GM12878 (cell line): ENCODE measurements around the gene SPINK8.

ENCODE experiments used
- BRCA1 ChIP-seq: IDR thresholded peaks from 2 replicates; pipeline ENCODE4 v1.6.1; 2011; ENCODE audit warnings: low read depth, low read length, improper control_type of control experiment
- CREB1 ChIP-seq: IDR thresholded peaks from 2 replicates; pipeline ENCODE4 v1.6.1; 2012; ENCODE audit warnings: low read depth, mild to moderate bottlenecking, inconsistent platforms
- CTCF ChIP-seq, 3 experiments: IDR thresholded peaks in 2 of 3; conservative IDR thresholded peaks in 1 of 3; 2 replicates each; pipeline ENCODE4 v1.5.1; 2011; ENCODE audit warnings: low read depth in 3 of 3, low read length in 3 of 3, mild to moderate bottlenecking in 3 of 3, control low read depth in 2 of 3, moderate library complexity in 2 of 3, inconsistent platforms in 1 of 3, mixed read lengths in 1 of 3; ENCODE audit not compliant: control insufficient read depth in 2 of 3, insufficient read depth in 1 of 3; ENCODE audit errors: extremely low read depth in 1 of 3
- E2F4 ChIP-seq: IDR thresholded peaks from 2 replicates; pipeline ENCODE4 v1.6.1; 2012; ENCODE audit warnings: low read depth, low read length, improper control_type of control experiment
- EP300 ChIP-seq, 2 experiments: fragments of 150-350 bp in 1 of 2; IDR thresholded peaks; 2 replicates each; pipeline ENCODE4 v1.6.1; 2011 to 2012; ENCODE audit warnings: low read depth in 2 of 2, low read length in 2 of 2, borderline replicate concordance in 1 of 2, improper control_type of control experiment in 1 of 2, inconsistent platforms in 1 of 2; ENCODE audit not compliant: control insufficient read depth in 1 of 2
- FOXK2 ChIP-seq: fragments of 450-650 bp; IDR thresholded peaks from 2 replicates; pipeline ENCODE4 v1.6.1; 2017; ENCODE audit warnings: mild to moderate bottlenecking, moderate library complexity
- JUND ChIP-seq: IDR thresholded peaks from 2 replicates; pipeline ENCODE4 v1.6.1; 2012; ENCODE audit warnings: low read depth, mild to moderate bottlenecking, low read length, improper control_type of control experiment, moderate library complexity
- NR2C1 ChIP-seq: fragments of 450-650 bp; IDR thresholded peaks from 2 replicates; pipeline ENCODE4 v1.6.1; 2017; ENCODE audit warnings: antibody characterized with exemption, mild to moderate bottlenecking, moderate library complexity
- POLR2AphosphoS5 ChIP-seq: IDR thresholded peaks from 2 replicates; pipeline ENCODE4 v1.6.1; 2011; ENCODE audit warnings: mild to moderate bottlenecking, low read length, inconsistent platforms
- SUPT20H ChIP-seq: IDR thresholded peaks from 2 replicates; pipeline ENCODE4 v1.6.1; 2011; ENCODE audit warnings: low read depth, mild to moderate bottlenecking, low read length, moderate library complexity, borderline replicate concordance; ENCODE audit not compliant: control insufficient read depth
- TCF12 ChIP-seq: IDR thresholded peaks from 2 replicates; pipeline ENCODE4 v1.6.1; 2011; ENCODE audit warnings: low read depth, mild to moderate bottlenecking, low read length
- USF1 ChIP-seq: IDR thresholded peaks from 2 replicates; pipeline ENCODE4 v1.6.1; 2011; ENCODE audit warnings: borderline replicate concordance, low read depth, mild to moderate bottlenecking, moderate library complexity, mixed read lengths, low read length; ENCODE audit not compliant: insufficient read depth; ENCODE audit errors: extremely low read length
- USF2 ChIP-seq: IDR thresholded peaks from 2 replicates; pipeline ENCODE4 v1.6.1; 2011; ENCODE audit warnings: low read depth, low read length, improper control_type of control experiment, borderline replicate concordance
- ZBTB11 ChIP-seq: fragments of 450-650 bp; formaldehyde crosslinking; IDR thresholded peaks from 2 replicates; pipeline ENCODE4 v1.5.0; 2022; ENCODE audit warnings: mild to moderate bottlenecking, missing genetic modification characterization

GRCh38 chr3:48320996-48321395 lies 12.5 kb downstream of the SPINK8 start:
- TF ChIP-seq CTCF (IDR thresholded peaks at IDR 0.05 in 2 of 3, conservative IDR thresholded peaks at IDR 0.05 in 1 of 3; ENCODE audit: control insufficient read depth in 2 of 3, extremely low read depth in 1 of 3, insufficient read depth in 1 of 3, low read depth in 3 of 3, low read length in 3 of 3) (no peak), POLR2AphosphoS5 (no peak), USF1 (no peak), SUPT20H (no peak), JUND (no peak), E2F4 (no peak), NR2C1 (no peak), USF2 (no peak), FOXK2 (no peak), TCF12 (no peak), ZBTB11 (CRISPR knock-in tag) (no peak), BRCA1 (no peak), EP300 (IDR thresholded peaks at IDR 0.05; ENCODE audit: borderline replicate concordance in 1 of 2, control insufficient read depth in 1 of 2, low read depth in 2 of 2, low read length in 2 of 2) (no peak), CREB1 (no peak)
